ENCODE measurements around the gene PDXDC1.
"Not testable (repeated sequence)": the region's sequence is repeated elsewhere in the genome, so short reads cannot be mapped to it uniquely, and the experiment has no call there.

DNA sequence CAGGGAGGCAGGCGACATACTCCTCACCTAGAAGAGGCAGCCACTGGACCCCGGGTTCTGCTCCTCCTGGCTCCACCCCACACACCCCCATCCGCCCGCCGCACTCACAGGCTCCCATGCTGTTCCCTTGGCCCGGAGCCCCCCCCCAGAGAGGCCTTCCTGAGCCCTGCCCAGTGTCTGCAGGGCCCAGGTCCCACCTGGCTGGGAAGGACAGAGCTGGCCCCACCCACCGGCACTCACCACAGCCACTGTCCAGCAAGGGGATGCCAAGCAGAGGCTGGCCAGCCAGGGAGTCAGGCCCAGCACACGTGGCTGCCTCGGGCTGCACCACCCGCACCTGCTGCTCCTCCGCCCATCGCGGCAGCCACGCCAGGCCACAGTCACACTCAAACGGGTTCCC is 162.7 kb downstream of the PDXDC1 start:
- TF ChIP-seq, protein P1, sequence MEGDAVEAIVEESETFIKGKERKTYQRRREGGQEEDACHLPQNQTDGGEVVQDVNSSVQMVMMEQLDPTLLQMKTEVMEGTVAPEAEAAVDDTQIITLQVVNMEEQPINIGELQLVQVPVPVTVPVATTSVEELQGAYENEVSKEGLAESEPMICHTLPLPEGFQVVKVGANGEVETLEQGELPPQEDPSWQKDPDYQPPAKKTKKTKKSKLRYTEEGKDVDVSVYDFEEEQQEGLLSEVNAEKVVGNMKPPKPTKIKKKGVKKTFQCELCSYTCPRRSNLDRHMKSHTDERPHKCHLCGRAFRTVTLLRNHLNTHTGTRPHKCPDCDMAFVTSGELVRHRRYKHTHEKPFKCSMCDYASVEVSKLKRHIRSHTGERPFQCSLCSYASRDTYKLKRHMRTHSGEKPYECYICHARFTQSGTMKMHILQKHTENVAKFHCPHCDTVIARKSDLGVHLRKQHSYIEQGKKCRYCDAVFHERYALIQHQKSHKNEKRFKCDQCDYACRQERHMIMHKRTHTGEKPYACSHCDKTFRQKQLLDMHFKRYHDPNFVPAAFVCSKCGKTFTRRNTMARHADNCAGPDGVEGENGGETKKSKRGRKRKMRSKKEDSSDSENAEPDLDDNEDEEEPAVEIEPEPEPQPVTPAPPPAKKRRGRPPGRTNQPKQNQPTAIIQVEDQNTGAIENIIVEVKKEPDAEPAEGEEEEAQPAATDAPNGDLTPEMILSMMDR (IDR thresholded peaks at IDR 0.05): not testable (repeated sequence)
- TF ChIP-seq ZFX (IDR thresholded peaks at IDR 0.05; ENCODE audit: borderline replicate concordance): not testable (repeated sequence)
